HepG2 (cell line): ENCODE measurements around the gene GANC. TPM values are rescaled to one million over a fixed set of nuclear protein-coding genes. Genes with fewer than 3 reads are reported as not detected.

Source experiments
- ATAC-seq: fragments of 200-7000 bp; cut with Tn5 transposase; 3 replicates; pipeline ENCODE4 v1.9.1; 2020; ENCODE audit warnings: mild to moderate bottlenecking, moderate library complexity
- BruUV-seq: library from RNA; stranded (reverse); fragments of 400-500 nt; replicated peaks from 2 replicates; lab custom pipeline; 2021; lab: Mats Ljungman, UMichigan
- CTCF ChIA-PET: fragments of 300-600 bp; formaldehyde crosslinking; extraction: SDS; loops from one replicate; lab custom pipeline; 2021; ENCODE audit warnings: low total read pairs, inconsistent platforms, low intra/inter-chr PET ratio; lab: Yijun Ruan, JAX
- POLR2A ChIA-PET: fragments of 350-600 bp; sonication (Branson Sonifier 250); formaldehyde crosslinking; loops from one replicate; lab custom pipeline; 2020; ENCODE audit warnings: antibody characterized with exemption, inconsistent platforms; lab: Yijun Ruan, JAX
- DNase-seq: peaks from one replicate; pipeline ENCODE4 v3.0.0-alpha.2; 2015; ENCODE audit warnings: low spot score
- FAIRE-seq: peaks from 3 replicates; lab custom pipeline; 2011; peaks lifted over from hg19 to GRCh38; lab: Jason Lieb, UNC
- H2AFZ ChIP-seq: one replicate; pipeline ENCODE4 v1.6.1; 2011; ENCODE audit warnings: low read length, inconsistent platforms
- H3K27ac ChIP-seq: fragments of 300-600 bp; 3 replicates; pipeline ENCODE4 v1.8.0; 2011; ENCODE audit warnings: mixed run types, mild to moderate bottlenecking, mixed read lengths, low read length, inconsistent platforms; ENCODE audit not compliant: insufficient read depth; ENCODE audit errors: extremely low read length
- H3K27me3 ChIP-seq, 2 experiments: fragments of 200-600 bp in 1 of 2; 2 replicates in 1 of 2; 3 replicates in 1 of 2; pipeline versions ENCODE4 v1.6.0 to v1.8.0; 2011; ENCODE audit warnings: low read length in 2 of 2, mild to moderate bottlenecking in 2 of 2, moderate library complexity in 2 of 2, inconsistent platforms in 1 of 2; ENCODE audit not compliant: insufficient read depth in 2 of 2, control insufficient read depth in 1 of 2
- H3K36me3 ChIP-seq, 2 experiments: fragments of 200-600 bp in 1 of 2; replicated peaks in 1 of 2; 2 replicates in 1 of 2; 3 replicates in 1 of 2; pipeline versions ENCODE4 v1.5.1 to v1.8.0; 2011; ENCODE audit warnings: low read length in 2 of 2, inconsistent platforms in 1 of 2; ENCODE audit not compliant: insufficient read depth in 2 of 2, control insufficient read depth in 1 of 2
- H3K4me1 ChIP-seq: 2 replicates; pipeline ENCODE4 v1.5.1; 2012; ENCODE audit warnings: low read length, inconsistent platforms; ENCODE audit not compliant: insufficient read depth
- H3K4me2 ChIP-seq: 2 replicates; pipeline ENCODE4 v1.6.0; 2011; ENCODE audit warnings: low read depth, low read length, inconsistent platforms
- H3K4me3 ChIP-seq, 3 experiments: fragments of 200-600 bp in 1 of 3; sonication (generic), shearing (Covaris generic) in 1 of 3; replicated peaks in 1 of 3; 2 replicates each; pipeline ENCODE4 v1.5.1; 2011 to 2016; ENCODE audit warnings: low read length in 3 of 3, inconsistent platforms in 2 of 3, low read depth in 2 of 3, mild to moderate bottlenecking in 2 of 3, control low read depth in 1 of 3, mixed read lengths in 1 of 3; ENCODE audit not compliant: insufficient read depth in 1 of 3
- H3K79me2 ChIP-seq: one replicate; pipeline ENCODE4 v1.6.1; 2011; ENCODE audit warnings: low read length, inconsistent platforms; ENCODE audit not compliant: insufficient read depth
- H3K9ac ChIP-seq: 2 replicates; pipeline ENCODE4 v1.6.0; 2011; ENCODE audit warnings: mild to moderate bottlenecking, low read depth, low read length, inconsistent platforms; ENCODE audit not compliant: insufficient read depth
- H3K9me3 ChIP-seq: 2 replicates; pipeline ENCODE4 v1.5.1; 2012; ENCODE audit warnings: mild to moderate bottlenecking, low read length
- H4K20me1 ChIP-seq: 2 replicates; pipeline ENCODE4 v1.6.0; 2011; ENCODE audit warnings: inconsistent platforms, mild to moderate bottlenecking, low read length, moderate library complexity; ENCODE audit not compliant: insufficient read depth
- BCL6 ChIP-seq: IDR thresholded peaks from 2 replicates; pipeline ENCODE4 v1.6.1; 2016; ENCODE audit warnings: missing genetic modification reagents, missing compliant biosample characterization
- NCOR1 ChIP-seq: fragments of 200-600 bp; sonication (generic); IDR thresholded peaks from 2 replicates; pipeline ENCODE4 v1.7.0; 2017; ENCODE audit warnings: antibody characterized with exemption, low read length, borderline replicate concordance
- RCOR2 ChIP-seq: IDR thresholded peaks from 2 replicates; pipeline ENCODE4 v1.6.1; 2016; ENCODE audit warnings: missing biosample characterization, missing genetic modification reagents
- SMAD3 ChIP-seq: sonication (generic); formaldehyde crosslinking; IDR thresholded peaks from 2 replicates; pipeline ENCODE4 v1.4.0; 2020; ENCODE audit warnings: missing genetic modification reagents
- WGBS: methylation state at CpG from one replicate; pipeline ENCODE4 v1.1.6; 2017; ENCODE audit warnings: low lambda C conversion rate; 5-methylcytosine and 5-hydroxymethylcytosine counted together
- in situ Hi-C: cut with HindIII; loops from 2 replicates; pipeline ENCODE4 v1.10.0; 2017; ENCODE audit warnings: low pct_unique_long_range_greater_than_20kb; ENCODE audit not compliant: extremely low pct_ligation_motif_present
- intact Hi-C: fragments of 100-400 bp; cut with micrococcal nuclease; formaldehyde crosslinking; loops from one replicate; pipeline ENCODE4 v1.10.0; 2022; ENCODE audit not compliant: unreplicated experiment
- polyA plus RNA-seq, 8 experiments: library from polyadenylated mRNA; depleted of rRNA in 3 of 8; stranded (reverse) in 7 of 8; unstranded in 1 of 8; fragments of >200 nt; fragmentation: Illumina TruSeq in 4 of 8; extraction: Trizol in 4 of 8; gene quantifications; 2 replicates each; pipeline versions ENCODE4 v1.2.1 to v1.2.3, GENCODE V29; 2011 to 2016; ENCODE audit warnings: low read depth in 4 of 8, missing spikeins in 1 of 8, mixed read lengths in 1 of 8; ENCODE audit not compliant: insufficient read depth in 1 of 8
- total RNA-seq, 5 experiments: library from RNA; depleted of rRNA; stranded (reverse); fragments of >200 nt; fragmentation: Illumina TruSeq; extraction: Trizol; gene quantifications; 2 replicates each; pipeline ENCODE4 v1.2.3, GENCODE V29; 2016; ENCODE audit warnings: low read depth in 1 of 5
- TF ChIP-seq, protein P1 (sequence below): IDR thresholded peaks from 2 replicates; pipeline ENCODE4 v1.6.1; 2016; ENCODE audit warnings: missing biosample characterization, missing genetic modification reagents, low read depth

The GANC gene
- total and polyA plus RNA-seq, 2 of the 13 experiments (the other 11 are each of a cell fraction or from before 2014, with no cell fraction given): 17.0 to 21.0 TPM

DNA sequence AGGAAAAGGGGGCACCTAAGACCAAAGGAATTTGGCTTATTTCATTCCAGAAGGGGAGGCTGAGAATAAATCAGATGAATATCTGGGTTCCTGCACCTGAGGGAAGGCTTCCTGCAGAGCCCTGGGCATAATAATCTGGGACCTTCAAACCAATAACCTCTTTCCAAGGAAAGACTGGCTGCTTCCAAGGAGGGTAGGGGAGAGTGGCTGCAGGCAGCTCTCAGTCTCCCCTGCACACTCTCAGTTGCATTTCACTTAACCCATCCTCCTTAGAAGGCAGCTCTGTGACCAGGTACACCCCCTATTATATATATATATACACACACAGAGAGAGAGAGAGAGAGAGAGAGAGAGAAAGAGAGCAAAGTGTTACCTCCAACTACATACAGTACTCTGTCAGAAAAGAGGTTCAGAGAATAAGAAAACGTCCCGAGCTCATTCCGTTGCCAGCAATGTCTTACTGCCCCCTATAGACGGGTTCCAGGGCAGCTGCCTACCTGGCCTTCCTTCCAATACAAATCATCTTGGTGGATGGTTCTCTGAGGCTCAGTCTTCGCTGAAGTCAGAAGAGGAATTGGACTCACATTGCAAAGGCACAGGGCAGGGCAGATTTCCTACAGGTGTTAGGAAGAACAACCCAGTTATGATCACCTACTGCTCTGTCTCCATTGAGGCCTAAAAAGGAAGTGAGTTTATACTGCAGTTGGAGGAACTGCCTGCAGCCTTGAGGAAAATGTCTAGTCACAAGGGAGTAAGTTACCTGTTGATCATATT lies 112.4 kb downstream of the GANC start (continued):
- TF ChIP-seq, protein P1, sequence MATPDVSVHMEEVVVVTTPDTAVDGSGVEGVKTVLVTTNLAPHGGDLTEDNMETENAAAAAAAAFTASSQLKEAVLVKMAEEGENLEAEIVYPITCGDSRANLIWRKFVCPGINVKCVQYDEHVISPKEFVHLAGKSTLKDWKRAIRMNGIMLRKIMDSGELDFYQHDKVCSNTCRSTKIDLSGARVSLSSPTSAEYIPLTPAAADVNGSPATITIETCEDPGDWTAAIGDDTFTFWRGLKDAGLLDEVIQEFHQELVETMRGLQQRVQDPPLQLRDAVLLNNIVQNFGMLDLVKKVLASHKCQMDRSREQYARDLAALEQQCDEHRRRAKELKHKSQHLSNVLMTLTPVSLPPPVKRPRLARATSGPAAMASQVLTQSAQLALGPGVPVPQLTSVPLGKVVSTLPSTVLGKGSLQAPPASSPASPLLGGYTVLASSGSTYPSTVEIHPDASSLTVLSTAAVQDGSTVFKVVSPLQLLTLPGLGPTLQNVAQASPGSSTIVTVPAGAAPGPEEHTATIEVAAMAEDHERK (CRISPR knock-in tag): no peak
- TF ChIP-seq NCOR1 (no peak), SMAD3 (0 out of 2 replicates have a peak, but pooled peaks have one; percentile 30)

DNA sequence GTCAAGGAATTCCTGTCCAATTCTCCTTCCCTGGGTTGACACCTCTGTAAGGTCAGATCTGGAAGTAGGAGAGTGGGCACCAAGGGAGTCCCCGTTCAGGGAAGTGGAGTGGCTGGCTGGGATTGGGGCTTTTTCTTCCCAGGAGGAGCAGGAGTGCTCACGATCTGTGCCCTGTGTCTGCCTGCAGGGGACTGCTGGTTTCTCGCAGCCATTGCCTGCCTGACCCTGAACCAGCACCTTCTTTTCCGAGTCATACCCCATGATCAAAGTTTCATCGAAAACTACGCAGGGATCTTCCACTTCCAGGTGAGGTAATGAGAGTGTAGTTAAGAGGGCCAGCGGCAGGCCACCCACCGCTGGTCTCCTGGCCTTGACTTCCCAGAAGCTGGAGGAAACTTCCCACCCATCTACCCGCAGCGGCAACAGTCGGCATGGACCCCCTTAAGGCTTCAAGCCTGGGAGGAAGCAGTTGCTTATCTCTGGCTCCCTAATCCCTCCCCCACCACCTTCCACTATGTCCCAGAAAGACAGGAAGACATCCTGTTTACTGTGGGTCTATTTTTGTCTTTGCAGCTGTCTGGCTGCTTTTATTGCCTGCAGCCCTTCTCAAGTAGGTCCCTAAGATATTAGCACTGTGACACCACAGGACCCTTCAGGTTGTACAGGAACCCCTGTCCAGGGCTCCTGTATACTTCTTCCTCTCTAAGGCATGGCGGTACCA lies 113.1 kb downstream of the GANC start:
- ATAC-seq (peak; percentile 56), FAIRE-seq (no peak), DNase-seq (no peak)
- Histone ChIP-seq H3K9me3 (no peaks in the 10 kb centered on the region), H3K4me3 (no peak overlapping the region), H3K9ac (no peak overlapping the region), H2AFZ (no peak overlapping the region), H4K20me1 (no peaks in the 10 kb centered on the region), H3K27ac (no peak overlapping the region), H3K36me3 (no peaks in the 10 kb centered on the region), H3K27me3 (no peaks in the 10 kb centered on the region), H3K4me1 (peaks cover 24% of the 10 kb centered on the region), H3K79me2 (no peaks in the 10 kb centered on the region), H3K4me2 (no peak overlapping the region; the same call in 1 of the 2 replicates)
- TF ChIP-seq BCL6 (CRISPR knock-in tag) (no peak), RCOR2 (no peak)
- CTCF ChIA-PET: no interaction called here
- intact Hi-C loops (loop anchor here (1.0 to 2.0 kb wide), 2 partner anchors 113 to 320 kb away; partner anchors contain the start of genes GANC and TMEM87A), in situ Hi-C loops (no loop called here)
- 100% methylated on average over 4 of the region's 12 CpGs for WGBS
- no TSS peak for BruUV-seq
- POLR2A ChIA-PET: interaction anchor here (0.9 to 1.0 kb wide), 2 partner anchors 113 to 415 kb away, joined by 3 to 4 read pairs; partner anchors contain the start of genes GANC and TMEM87A
